ENCODE results near the gene SNAPC3.

SNAPC3 gene

DNA sequence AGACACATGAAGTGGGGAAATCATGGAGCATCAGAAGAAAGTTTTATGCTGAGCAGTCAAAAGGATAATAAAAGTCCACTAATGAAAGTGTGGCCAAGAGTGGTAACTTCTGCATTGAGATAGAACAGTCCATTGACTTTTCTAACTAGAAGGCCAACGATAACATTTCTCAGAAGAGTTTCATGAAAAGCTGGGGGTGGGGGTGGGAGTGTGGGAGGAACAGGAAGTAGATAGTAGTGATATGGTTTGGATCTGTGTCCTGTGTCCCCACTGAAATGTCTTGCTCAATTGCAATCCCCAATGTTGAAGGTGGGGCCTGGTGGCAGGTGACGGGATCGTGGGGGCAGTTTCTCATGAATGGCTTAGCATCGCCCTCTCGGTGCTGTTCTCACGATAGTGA is 36.2 kb upstream of the SNAPC3 start:
- no peak for DNase-seq (ENCODE audit: extremely low read depth, low read depth)
- TF ChIP-seq, protein P1, sequence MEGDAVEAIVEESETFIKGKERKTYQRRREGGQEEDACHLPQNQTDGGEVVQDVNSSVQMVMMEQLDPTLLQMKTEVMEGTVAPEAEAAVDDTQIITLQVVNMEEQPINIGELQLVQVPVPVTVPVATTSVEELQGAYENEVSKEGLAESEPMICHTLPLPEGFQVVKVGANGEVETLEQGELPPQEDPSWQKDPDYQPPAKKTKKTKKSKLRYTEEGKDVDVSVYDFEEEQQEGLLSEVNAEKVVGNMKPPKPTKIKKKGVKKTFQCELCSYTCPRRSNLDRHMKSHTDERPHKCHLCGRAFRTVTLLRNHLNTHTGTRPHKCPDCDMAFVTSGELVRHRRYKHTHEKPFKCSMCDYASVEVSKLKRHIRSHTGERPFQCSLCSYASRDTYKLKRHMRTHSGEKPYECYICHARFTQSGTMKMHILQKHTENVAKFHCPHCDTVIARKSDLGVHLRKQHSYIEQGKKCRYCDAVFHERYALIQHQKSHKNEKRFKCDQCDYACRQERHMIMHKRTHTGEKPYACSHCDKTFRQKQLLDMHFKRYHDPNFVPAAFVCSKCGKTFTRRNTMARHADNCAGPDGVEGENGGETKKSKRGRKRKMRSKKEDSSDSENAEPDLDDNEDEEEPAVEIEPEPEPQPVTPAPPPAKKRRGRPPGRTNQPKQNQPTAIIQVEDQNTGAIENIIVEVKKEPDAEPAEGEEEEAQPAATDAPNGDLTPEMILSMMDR (IDR thresholded peaks at IDR 0.05; ENCODE audit: low read depth, low read length), result no peak

DNA sequence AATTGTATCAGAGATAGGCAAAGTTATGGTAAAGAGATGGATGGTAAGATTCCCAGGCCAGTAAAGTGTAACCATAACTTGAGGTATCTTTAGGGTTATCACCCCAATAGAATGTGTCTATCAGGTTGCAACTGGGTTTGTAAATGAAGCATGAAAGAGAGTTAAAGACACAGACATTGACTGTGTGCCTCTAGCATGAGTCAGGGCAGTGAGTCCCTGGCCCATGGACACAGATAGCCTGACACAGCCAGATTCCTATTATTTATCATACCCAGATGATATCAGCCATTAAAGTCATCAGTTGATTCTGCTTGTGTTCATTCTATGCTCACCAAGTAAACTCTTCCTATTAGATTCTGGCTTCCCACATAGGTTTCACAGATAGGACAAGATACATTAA is 33.5 kb upstream of the SNAPC3 start:
- no peak for DNase-seq (ENCODE audit: extremely low read depth, low read depth)
- TF ChIP-seq, protein P1 (IDR thresholded peaks at IDR 0.05; ENCODE audit: low read depth, low read length), result no peak

DNA sequence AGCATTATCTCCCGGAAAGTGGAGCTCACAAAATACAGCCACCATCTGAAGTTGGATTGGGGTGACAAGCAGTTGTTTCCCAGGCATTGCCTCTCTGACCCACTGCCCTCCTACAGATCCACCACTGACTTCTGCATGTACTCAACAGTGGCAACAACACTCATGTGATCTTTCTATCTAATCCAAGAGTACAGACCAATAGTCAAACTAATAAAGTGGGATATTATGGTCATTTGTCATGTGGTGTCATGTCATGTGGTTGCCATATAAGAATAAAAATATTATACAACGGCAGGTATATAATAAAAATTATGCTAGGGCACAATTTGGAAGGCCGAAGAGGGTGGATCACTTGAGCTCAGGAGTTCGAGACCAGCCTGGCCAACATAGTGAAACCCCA is 33.0 kb upstream of the SNAPC3 start:
- no peak for DNase-seq (ENCODE audit: extremely low read depth, low read depth)
- TF ChIP-seq, protein P1 (IDR thresholded peaks at IDR 0.05; ENCODE audit: low read depth, low read length), result no peak

DNA sequence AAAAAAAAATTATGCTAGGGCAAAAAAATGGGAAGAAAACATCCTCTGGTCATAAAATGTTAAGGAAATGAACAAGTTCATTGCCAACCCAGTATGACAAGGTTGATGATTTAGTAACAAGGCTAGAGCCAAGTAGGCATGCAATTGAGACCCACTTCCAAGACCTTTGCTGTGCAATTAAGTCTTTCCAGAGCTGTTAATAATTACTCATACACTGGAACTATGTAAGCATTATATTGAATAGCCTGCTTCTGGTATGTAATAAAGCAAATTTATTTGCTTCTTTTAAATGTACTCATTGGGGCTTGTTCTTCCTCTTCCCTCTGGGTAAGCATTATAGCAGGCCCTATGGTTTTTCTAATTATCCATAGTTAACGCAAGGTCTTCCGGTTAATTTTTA is 32.5 kb upstream of the SNAPC3 start:
- DNase-seq (ENCODE audit: extremely low read depth, low read depth), result no peak
- TF ChIP-seq, protein P1 (IDR thresholded peaks at IDR 0.05; ENCODE audit: low read depth, low read length), result no peak

DNA sequence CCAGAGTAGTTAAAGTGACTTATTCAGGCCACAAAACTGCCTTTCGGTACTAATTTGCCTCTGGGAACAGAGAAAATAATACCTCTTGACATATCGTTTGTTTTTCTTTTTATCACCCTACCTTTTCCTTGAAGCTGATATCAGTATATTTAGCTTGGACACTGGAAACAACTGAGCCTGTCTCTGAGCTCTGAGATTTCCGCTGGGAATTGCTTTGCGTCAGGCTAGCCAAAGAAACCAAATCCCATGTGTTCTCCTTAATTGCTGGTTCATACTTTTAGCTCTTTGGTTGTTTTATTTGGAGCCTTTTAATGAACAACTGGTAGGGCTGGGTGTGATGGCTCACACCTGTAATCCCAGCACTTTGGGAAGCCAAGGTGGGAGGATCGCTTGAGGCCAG is 30.3 kb upstream of the SNAPC3 start:
- TF ChIP-seq, protein P1 (IDR thresholded peaks at IDR 0.05; ENCODE audit: low read depth, low read length), result no peak
- DNase-seq (ENCODE audit: extremely low read depth, low read depth), result no peak

DNA sequence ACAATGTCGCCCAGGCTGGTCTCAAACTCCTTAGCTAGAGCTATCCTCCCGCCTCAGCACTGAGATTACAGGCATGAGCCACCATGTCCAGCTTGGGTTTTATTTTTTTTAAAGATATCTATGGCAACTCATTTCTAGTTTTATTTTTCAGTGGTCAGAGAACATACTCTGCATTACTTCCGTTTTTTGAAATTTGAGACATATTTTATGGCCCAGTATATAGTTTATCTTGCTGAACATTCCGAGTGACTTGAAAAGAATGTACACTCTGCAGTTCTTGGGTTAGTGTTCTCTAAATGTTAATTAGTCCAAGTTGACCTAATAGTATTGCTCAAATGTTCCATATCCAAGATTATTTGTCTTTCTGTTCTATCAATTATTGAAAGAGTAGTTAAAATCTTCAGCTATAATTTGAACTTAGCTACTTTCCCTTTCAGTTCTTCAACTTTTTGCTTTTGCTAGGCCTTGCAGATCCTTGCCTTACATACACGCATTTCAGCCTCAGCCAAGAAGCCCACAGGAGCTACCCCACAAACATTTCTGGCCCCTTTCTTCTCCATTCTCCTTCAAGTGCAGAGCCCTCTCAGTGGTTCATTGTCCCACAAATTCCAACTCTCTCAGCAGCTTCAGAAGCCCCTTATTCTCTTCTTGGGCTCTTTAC is 22.3 kb upstream of the SNAPC3 start:
- no peak for DNase-seq (ENCODE audit: extremely low read depth, low read depth)
- TF ChIP-seq, protein P1 (IDR thresholded peaks at IDR 0.05; ENCODE audit: low read depth, low read length), result no peak

DNA sequence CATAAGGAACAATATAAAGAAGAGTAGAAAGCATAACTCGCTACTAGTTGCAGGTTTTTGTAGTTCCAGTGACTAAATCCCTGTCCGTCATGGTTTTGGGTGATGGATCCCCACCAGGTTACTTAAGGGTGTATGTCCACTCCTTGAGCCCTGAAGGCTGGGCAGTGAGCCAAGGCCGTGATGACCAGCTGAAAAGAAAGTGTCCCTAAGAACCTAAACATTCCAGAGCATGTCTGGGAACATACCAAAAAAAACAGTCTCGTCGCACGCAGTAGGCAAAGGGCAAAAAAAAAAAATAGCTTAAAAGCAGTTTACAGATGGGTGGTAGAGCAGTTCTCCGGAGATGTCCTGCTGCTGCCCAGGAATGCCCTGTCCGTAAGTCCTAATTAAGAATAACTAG is 21.4 kb upstream of the SNAPC3 start:
- TF ChIP-seq, protein P1 (IDR thresholded peaks at IDR 0.05; ENCODE audit: low read depth, low read length), result no peak
- no peak for DNase-seq (ENCODE audit: extremely low read depth, low read depth)

Data from AG09319 (cell line).